CD14-positive monocyte (primary cell): Measurements from ENCODE around the gene UBE2QL1. TPM values are rescaled to one million over a fixed set of nuclear protein-coding genes. Genes with fewer than 3 reads are reported as not detected.

ENCODE experiments used
- DNase-seq, 3 donors: peaks; one replicate each; pipeline ENCODE4 v3.0.0-alpha.2; 2011 to 2022
- H2AFZ ChIP-seq: 2 replicates; pipeline ENCODE4 v1.6.0; 2012; ENCODE audit warnings: mild to moderate bottlenecking, low read depth, low read length, inconsistent platforms; ENCODE audit not compliant: insufficient read depth, poor library complexity, severe bottlenecking
- H3K27ac ChIP-seq, 2 donors: 1 replicate in 1 of 2; 2 replicates in 1 of 2; pipeline ENCODE4 v1.5.1; 2012 to 2013; ENCODE audit warnings: low read length in 2 of 2, control low read depth in 1 of 2, inconsistent platforms in 1 of 2, low read depth in 1 of 2, mild to moderate bottlenecking in 1 of 2
- H3K27me3 ChIP-seq, 2 donors: one replicate each; pipeline versions ENCODE4 v1.6.0 to v1.6.1; 2011 to 2013; ENCODE audit warnings: low read length in 2 of 2; ENCODE audit not compliant: control insufficient read depth in 2 of 2, insufficient read depth in 2 of 2
- H3K36me3 ChIP-seq, 2 donors: replicated peaks in 1 of 2; 1 replicate in 1 of 2; 2 replicates in 1 of 2; pipeline versions ENCODE4 v1.5.1 to v1.6.1; 2012 to 2013; ENCODE audit warnings: low read length in 2 of 2, control low read depth in 1 of 2, inconsistent platforms in 1 of 2, mild to moderate bottlenecking in 1 of 2; ENCODE audit not compliant: insufficient read depth in 2 of 2, control insufficient read depth in 1 of 2
- H3K4me1 ChIP-seq, 2 donors: 1 replicate in 1 of 2; 2 replicates in 1 of 2; pipeline versions ENCODE4 v1.5.1 to v1.6.1; 2012 to 2013; ENCODE audit warnings: low read length in 2 of 2, control low read depth in 1 of 2, inconsistent platforms in 1 of 2, mild to moderate bottlenecking in 1 of 2, moderate library complexity in 1 of 2; ENCODE audit not compliant: insufficient read depth in 2 of 2, control insufficient read depth in 1 of 2
- H3K4me2 ChIP-seq: replicated peaks from 2 replicates; pipeline ENCODE3; 2012; ENCODE audit warnings: low read length, moderate library complexity, mild to moderate bottlenecking; ENCODE audit not compliant: poor library complexity, severe bottlenecking; ENCODE audit errors: extremely low read depth
- H3K4me3 ChIP-seq, 3 experiments: fragments of 200-600 bp in 1 of 3; sonication (generic) in 1 of 3; replicated peaks in 1 of 3; 1 replicate in 2 of 3; 2 replicates in 1 of 3; pipeline ENCODE4 v1.5.1; 2011 to 2013; ENCODE audit warnings: low read length in 3 of 3, mild to moderate bottlenecking in 3 of 3, control low read depth in 2 of 3, low read depth in 2 of 3, inconsistent platforms in 1 of 3, moderate library complexity in 1 of 3
- H3K79me2 ChIP-seq: 2 replicates; pipeline ENCODE4 v1.6.0; 2012; ENCODE audit warnings: mild to moderate bottlenecking, control low read depth, inconsistent platforms, low read length, moderate library complexity; ENCODE audit not compliant: insufficient read depth
- H3K9ac ChIP-seq: 2 replicates; pipeline ENCODE4 v1.6.0; 2017; ENCODE audit warnings: low read length, mild to moderate bottlenecking; ENCODE audit not compliant: insufficient read depth, poor library complexity, severe bottlenecking
- H3K9me3 ChIP-seq, 2 donors: replicated peaks in 1 of 2; 1 replicate in 1 of 2; 2 replicates in 1 of 2; pipeline versions ENCODE4 v1.5.1 to v1.6.1; 2012 to 2013; ENCODE audit warnings: low read length in 2 of 2, control low read depth in 1 of 2; ENCODE audit not compliant: control insufficient read depth in 1 of 2, insufficient read depth in 1 of 2
- H4K20me1 ChIP-seq: 2 replicates; pipeline ENCODE4 v1.6.0; 2012; ENCODE audit warnings: mild to moderate bottlenecking, low read length, control low read depth, moderate library complexity; ENCODE audit not compliant: insufficient read depth
- H3K27ac Mint-ChIP-seq, 7 donors: one replicate each; pipeline ENCODE4 v1.8.0; 2020; ENCODE audit warnings: mild to moderate bottlenecking in 7 of 7, mixed read lengths in 7 of 7, moderate library complexity in 6 of 7, inconsistent platforms in 2 of 7
- H3K27me3 Mint-ChIP-seq, 3 donors: one replicate each; pipeline ENCODE4 v1.8.0; 2021 to 2022; ENCODE audit warnings: low read depth in 3 of 3, mild to moderate bottlenecking in 3 of 3, mixed read lengths in 3 of 3, moderate library complexity in 3 of 3, inconsistent platforms in 1 of 3
- H3K36me3 Mint-ChIP-seq, 2 donors: one replicate each; pipeline ENCODE4 v1.8.0; 2020; ENCODE audit warnings: mixed read lengths in 2 of 2, inconsistent platforms in 1 of 2, mild to moderate bottlenecking in 1 of 2
- H3K4me1 Mint-ChIP-seq: one replicate; pipeline ENCODE4 v1.8.0; 2020; ENCODE audit warnings: mild to moderate bottlenecking, mixed read lengths
- H3K4me3 Mint-ChIP-seq, 2 donors: one replicate each; pipeline ENCODE4 v1.8.0; 2020; ENCODE audit warnings: mild to moderate bottlenecking in 2 of 2, mixed read lengths in 2 of 2, moderate library complexity in 1 of 2
- H3K9me3 Mint-ChIP-seq, 7 donors: one replicate each; pipeline ENCODE4 v1.8.0; 2020 to 2022; ENCODE audit warnings: mixed read lengths in 7 of 7, mild to moderate bottlenecking in 6 of 7, moderate library complexity in 6 of 7, inconsistent platforms in 2 of 7
- WGBS: methylation state at CpG from one replicate; pipeline ENCODE4 v1.1.5; 2013; ENCODE audit warnings: missing lambda C conversion rate; ENCODE audit not compliant: insufficient coverage; 5-methylcytosine and 5-hydroxymethylcytosine counted together
- intact Hi-C, 2 donors: fragments of 100-400 bp; cut with micrococcal nuclease; formaldehyde crosslinking; loops; one replicate each; pipeline versions ENCODE4 v1.15.0 to v1.15.1; 2023
- polyA plus RNA-seq, 3 donors: library from polyadenylated mRNA; depleted of rRNA in 1 of 3; unstranded in 2 of 3; stranded (reverse) in 1 of 3; fragments of 300-500 nt in 2 of 3; fragments of >200 nt in 1 of 3; fragmentation: Illumina TruSeq in 2 of 3; gene quantifications; 1 replicate in 2 of 3; 2 replicates in 1 of 3; pipeline ENCODE4 v1.2.3, GENCODE V29; 2012 to 2021
- TF ChIP-seq, protein P1 (sequence below): fragments of 200-600 bp; IDR thresholded peaks from one replicate; pipeline ENCODE4 v1.8.0; 2022; ENCODE audit warnings: antibody characterized with exemption, mild to moderate bottlenecking

Gene UBE2QL1
- polyA plus RNA-seq, 3 donors = not detected

DNA sequence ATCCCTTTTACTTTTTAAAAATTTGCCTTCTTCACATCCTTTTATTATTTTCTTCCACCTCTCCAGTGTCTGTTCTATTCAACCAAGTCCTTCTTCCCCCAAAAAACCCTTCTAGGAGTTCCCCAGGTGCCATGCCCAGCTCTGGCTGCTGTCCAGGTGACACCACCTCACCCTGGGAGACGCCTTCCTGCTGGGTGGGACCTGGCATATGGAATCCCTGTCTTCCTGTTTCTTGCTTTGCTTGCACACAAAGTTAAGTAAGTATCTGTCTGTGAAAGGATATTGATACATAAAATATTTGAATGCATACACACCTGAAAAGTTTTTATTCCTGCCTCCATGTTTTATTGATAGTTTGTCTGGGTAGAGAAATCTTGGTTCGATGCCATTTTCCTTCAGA is 47.2 kb upstream of the UBE2QL1 start:
- H3K9me3 Mint-ChIP-seq = peaks cover 0 to 3% (median 0%) of the 10 kb centered on the region in 7 donors
- Histone ChIP-seq H3K4me3 (no peak overlapping the region), H3K27me3 (no peaks in the 10 kb centered on the region), H3K9me3 (no peaks in the 10 kb centered on the region), H3K79me2 (no peaks in the 10 kb centered on the region), H3K4me2 (no peak overlapping the region), H3K4me1 (no peaks in the 10 kb centered on the region), H3K36me3 (no peaks in the 10 kb centered on the region), H4K20me1 (no peaks in the 10 kb centered on the region), H3K27ac (no peak overlapping the region), H2AFZ (no peak overlapping the region), H3K9ac (no peak overlapping the region)
- no peaks in the 10 kb centered on the region for H3K4me1 Mint-ChIP-seq
- no peak for DNase-seq
- intact Hi-C loops = no loop called here
- H3K4me3 Mint-ChIP-seq = no peak overlapping the region
- H3K27ac Mint-ChIP-seq = no peak overlapping the region
- 100% methylated on average over 1 of the region's 2 CpGs for WGBS
- TF ChIP-seq, protein P1, sequence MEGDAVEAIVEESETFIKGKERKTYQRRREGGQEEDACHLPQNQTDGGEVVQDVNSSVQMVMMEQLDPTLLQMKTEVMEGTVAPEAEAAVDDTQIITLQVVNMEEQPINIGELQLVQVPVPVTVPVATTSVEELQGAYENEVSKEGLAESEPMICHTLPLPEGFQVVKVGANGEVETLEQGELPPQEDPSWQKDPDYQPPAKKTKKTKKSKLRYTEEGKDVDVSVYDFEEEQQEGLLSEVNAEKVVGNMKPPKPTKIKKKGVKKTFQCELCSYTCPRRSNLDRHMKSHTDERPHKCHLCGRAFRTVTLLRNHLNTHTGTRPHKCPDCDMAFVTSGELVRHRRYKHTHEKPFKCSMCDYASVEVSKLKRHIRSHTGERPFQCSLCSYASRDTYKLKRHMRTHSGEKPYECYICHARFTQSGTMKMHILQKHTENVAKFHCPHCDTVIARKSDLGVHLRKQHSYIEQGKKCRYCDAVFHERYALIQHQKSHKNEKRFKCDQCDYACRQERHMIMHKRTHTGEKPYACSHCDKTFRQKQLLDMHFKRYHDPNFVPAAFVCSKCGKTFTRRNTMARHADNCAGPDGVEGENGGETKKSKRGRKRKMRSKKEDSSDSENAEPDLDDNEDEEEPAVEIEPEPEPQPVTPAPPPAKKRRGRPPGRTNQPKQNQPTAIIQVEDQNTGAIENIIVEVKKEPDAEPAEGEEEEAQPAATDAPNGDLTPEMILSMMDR = no peak
- no peaks in the 10 kb centered on the region for H3K36me3 Mint-ChIP-seq
- peaks cover 5 to 10% (median 6%) of the 10 kb centered on the region in 3 donors for H3K27me3 Mint-ChIP-seq

DNA sequence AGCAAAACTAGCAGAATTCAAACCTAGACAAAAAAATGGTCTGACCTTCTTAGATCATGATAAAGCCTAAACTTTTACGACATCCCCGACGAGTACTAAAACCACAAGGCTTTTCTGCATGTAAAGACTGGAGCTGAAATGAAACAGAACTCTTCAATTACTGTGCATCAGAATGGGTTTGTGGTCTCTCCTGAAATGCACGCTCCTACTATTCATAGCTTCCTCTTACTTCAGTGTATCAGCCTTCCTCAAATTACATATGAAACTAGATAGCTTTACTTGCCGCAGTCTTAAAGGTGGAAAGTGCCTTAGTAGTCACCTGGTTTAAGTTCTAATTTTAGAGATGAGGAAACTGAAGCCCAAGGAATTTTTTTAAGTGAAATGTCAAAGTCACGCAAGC is 45.7 kb upstream of the UBE2QL1 start:
- H3K27ac ChIP-seq = no peak overlapping the region
- no peaks in the 10 kb centered on the region for H3K4me1 Mint-ChIP-seq
- no peak overlapping the region for H3K9ac ChIP-seq
- H2AFZ ChIP-seq = no peak overlapping the region
- no peak overlapping the region for H3K27ac Mint-ChIP-seq
- no peaks in the 10 kb centered on the region for H3K9me3 ChIP-seq
- H3K9me3 Mint-ChIP-seq = peaks cover 0 to 2% (median 0%) of the 10 kb centered on the region in 7 donors
- DNase-seq = no peak
- H3K79me2 ChIP-seq = no peaks in the 10 kb centered on the region
- H3K4me3 ChIP-seq = no peak overlapping the region
- 100% methylated on average over 1 of the region's 6 CpGs for WGBS
- H3K4me2 ChIP-seq = no peak overlapping the region
- no peak overlapping the region for H3K4me3 Mint-ChIP-seq
- H3K27me3 Mint-ChIP-seq = peaks cover 2 to 10% (median 6%) of the 10 kb centered on the region in 3 donors
- H3K27me3 ChIP-seq = no peaks in the 10 kb centered on the region
- no peaks in the 10 kb centered on the region for H3K4me1 ChIP-seq
- TF ChIP-seq, protein P1 = no peak
- intact Hi-C loops = no loop called here
- H4K20me1 ChIP-seq = no peaks in the 10 kb centered on the region
- no peaks in the 10 kb centered on the region for H3K36me3 Mint-ChIP-seq
- H3K36me3 ChIP-seq = no peaks in the 10 kb centered on the region
